Raji (cell line): ENCODE data around the gene SPOP.
A peak's percentile ranks its signal among the peaks of the same experiment; 100 is the strongest.

Source experiments
- POLR2A ChIP-seq: IDR thresholded peaks from 2 replicates; pipeline ENCODE4 v1.6.1; 2011; ENCODE audit warnings: low read depth, low read length, control low read depth; ENCODE audit not compliant: insufficient read depth

SPOP gene

DNA sequence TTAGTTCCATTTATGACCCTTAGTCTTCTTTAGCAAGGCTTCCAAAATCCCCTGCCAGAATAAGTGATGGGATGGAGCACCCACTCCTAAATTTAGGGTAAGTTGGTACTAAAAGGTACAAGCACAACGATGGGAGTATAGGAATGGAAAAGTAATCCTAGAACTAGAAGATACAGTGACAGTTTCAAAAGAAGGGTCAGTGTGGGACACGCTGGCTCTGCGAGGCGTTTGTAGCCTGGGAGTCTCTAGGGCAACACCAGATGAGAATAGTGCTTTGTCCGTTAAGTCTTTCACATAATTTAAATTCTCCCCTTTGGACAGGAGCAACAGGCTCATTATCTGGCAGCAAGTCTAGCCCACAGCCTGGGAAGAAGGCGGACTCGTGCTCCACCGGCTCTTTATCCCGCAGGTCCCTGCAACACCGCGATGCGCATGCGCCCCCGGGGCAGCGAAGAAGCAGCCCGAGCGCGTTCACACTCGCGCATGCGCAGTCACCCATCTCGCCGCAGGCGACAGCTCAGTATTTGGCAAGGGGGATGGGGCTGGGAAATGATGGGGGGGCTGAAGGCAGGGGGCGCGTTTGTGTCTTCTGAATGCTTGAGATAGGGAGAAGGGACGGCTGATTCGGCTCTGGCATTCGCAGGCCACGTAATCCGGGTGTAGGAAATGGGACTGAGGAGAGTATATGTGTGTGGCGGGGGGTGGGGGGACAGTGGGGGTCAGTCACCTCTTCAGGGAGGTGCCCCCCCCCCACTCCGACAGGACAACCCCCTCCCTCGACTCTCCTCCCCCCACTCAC lies 564 bp downstream of the SPOP start:
- TF ChIP-seq POLR2A, result peak; percentile 68

- no peak for TF ChIP-seq POLR2A
Observed at GRCh38 chr17:49676276-49676868, 1.5 kb downstream of the SPOP start.

GRCh38 chr17:49674507-49674906 lies 3.4 kb downstream of the SPOP start:
- no peak for TF ChIP-seq POLR2A

DNA sequence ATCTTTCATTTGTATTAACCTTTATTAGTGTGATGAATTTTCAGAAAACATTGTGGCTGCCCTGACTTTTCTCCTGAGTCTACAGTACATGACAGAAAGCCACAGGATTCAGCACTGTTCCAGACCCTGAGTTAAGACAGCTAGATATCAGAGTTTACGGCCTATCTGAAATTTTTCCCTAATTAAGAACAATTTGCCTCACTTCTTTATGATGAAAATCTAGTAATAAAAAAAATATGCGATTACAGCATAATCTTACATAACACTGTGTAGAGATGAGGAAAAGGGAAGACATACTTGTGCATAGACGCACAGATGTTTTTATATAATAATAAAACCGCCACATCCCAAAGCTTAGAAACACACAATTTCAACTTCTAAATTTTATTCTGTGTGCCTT lies 7.3 kb downstream of the SPOP start:
- TF ChIP-seq POLR2A, result no peak

DNA sequence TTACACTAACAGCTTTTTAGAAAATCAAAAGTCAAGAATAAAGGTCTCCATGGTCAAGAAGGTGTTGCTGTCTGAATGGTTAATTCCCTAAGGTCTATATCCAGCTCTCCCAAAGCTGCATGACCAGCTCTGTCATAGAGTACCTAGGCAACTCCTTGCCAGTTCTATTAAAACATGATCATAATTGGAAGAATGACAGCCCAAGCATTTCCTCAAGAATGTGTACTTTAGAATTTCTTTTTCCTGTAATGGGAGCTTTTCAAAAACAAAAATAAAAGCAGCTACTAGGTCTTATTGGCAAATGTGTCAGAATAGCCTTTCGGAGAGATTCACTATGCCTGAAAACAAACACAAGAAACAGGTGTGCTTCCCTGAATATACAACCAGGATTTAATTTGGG lies 7.9 kb downstream of the SPOP start:
- TF ChIP-seq POLR2A, result no peak

DNA sequence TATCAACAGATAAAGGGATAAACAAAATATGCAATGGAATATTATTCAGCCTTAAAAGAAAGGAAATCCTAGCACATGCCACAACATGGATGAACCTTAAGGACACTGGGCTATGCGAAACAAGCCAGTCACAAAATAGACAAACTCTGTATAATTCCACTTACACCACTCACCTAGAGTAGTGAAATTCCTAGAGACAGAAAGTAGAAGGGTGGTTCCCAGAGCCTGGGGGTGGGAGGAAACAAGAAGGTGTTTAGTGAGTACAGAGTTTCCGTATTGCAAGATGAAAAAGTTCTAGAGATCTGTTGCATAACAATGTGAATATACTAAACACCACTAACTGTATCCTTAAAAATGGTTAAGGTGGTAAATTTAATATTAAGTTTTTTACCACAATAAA lies 10.0 kb downstream of the SPOP start:
- TF ChIP-seq POLR2A, result no peak

DNA sequence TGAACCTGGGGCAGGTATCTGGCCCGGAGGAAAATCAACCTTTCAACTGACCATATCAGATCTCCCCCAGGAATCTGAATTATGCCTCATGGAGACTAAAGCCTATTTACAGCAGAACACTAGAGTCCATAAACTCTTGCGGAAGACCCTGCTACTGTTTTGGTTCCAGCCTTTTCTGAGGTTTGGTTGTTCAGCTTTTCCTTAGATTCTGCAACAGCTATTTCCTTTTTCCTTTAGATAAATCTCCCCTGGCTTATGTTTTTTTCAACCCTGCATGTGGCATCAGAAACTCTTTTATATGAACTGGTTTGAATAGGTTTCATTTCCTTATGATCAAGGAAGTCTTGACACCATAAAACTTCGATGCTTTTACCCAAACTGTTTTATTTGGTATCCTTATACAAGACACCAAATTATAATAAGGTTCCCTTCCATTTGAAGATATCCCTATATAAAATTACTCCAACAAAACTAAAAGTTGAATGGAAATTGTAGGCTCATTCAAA lies 13.1 kb downstream of the SPOP start:
- no peak for TF ChIP-seq POLR2A

GRCh38 chr17:49659661-49660382 lies 18.1 kb downstream of the SPOP start:
- no peak for TF ChIP-seq POLR2A

DNA sequence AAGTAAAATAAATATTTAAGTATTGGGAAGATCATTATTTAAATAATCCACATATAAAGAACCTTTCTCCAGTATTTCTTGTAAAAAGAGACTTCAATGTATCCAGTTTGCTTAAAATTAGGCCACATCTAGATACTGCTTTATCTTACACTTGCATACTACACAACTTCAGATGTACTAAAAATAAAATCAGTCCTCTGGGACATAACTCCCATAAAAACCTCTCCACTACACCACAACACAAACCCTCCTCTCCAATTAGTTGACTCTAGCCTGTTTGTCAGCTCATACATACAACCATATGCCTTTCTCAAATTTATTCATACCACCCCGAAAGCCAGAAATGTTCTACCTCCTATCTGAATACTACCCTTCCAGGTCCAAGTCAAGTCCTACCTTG lies 21.6 kb downstream of the SPOP start:
- no peak for TF ChIP-seq POLR2A

- TF ChIP-seq POLR2A, result no peak
Observed at GRCh38 chr17:49647256-49647585, 30.7 kb downstream of the SPOP start.

DNA sequence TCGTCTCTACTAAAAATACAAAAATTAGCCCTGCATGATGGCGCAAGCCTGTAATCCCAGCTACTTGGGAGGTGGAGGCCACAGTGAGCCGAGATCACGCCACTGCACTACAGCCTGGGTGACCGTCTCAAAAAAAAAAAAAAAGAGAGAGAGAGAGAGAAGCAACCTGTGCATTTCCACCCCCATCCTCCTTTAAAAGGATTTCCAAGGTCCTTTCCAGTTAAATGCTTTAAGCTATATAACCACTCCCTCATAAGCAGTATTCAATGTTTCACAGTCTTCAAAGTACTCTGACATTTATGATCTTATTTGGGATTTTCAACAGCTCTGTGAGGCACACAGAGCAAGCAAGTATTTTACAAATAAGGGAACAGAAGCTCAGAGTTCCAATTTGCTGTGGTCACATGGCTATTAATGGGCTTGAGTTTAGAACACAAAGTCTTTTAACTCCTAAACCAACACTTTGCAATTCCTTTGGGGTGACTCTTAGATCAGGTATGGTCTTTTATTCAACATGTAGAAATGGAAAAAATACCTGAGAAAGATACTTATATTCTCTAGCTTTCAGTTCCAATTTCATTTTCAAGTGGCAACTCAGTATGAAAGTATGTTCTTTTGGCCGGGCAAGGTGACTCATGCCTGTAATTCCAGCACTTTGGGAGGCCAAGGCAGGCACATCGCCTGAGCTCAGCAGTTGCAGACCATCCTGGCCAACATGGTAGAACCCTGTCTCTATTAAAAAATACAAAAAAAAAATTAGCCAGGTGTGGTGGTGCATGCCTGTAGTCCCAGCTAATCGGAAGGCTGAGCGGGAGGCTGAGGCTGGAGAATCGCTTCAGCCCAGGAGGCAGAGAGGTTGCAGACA lies 31.3 kb downstream of the SPOP start:
- TF ChIP-seq POLR2A, result no peak

GRCh38 chr17:49645654-49646053 lies 32.2 kb downstream of the SPOP start:
- TF ChIP-seq POLR2A, result no peak

DNA sequence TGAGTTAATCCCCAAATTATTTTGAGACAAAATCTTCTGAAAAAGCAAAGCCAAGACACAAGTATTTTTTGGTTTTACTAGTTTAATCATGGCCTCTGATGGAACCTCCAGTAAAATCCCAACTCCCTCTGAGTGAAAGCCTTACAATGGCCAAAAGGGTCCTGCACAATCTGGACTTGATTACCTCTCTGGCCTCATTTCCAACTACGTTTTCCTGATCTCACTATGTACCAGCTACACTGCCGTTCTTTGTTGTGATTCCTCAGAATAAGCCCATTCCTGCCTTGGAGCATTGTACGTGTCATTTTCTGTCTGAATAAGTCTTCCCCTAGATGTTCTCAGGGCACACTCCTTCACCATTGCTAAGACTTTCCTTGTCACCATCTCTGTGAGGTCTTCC lies 37.3 kb downstream of the SPOP start:
- no peak for TF ChIP-seq POLR2A

- no peak for TF ChIP-seq POLR2A
Observed at GRCh38 chr17:49638818-49639217, 39.1 kb downstream of the SPOP start.

GRCh38 chr17:49637739-49638138 lies 40.2 kb downstream of the SPOP start:
- TF ChIP-seq POLR2A, result no peak
